ENCODE data around the gene CSRNP3.

CSRNP3 gene

DNA sequence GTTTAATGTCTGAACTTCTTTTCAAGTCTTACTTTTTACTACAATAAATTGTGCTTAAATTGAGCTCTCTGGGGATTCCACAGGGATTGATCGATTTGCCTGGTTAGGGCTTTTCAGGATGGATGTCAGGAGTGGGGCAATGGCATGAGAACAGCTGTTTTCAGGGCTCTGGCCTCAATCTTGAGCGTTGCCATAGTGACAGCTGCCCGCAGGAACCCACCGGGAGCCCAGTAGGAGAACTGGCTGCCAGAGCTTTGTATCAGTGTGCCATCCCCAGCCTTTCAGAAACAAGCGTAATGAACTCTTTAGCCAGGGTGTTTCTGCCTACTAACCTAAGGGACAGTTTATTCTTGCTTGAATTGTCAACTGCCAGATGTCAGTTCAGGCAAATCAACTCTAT is 231.0 kb downstream of the CSRNP3 start:
- H3K4me3 Mint-ChIP-seq: no peak overlapping the region
- H3K9me3 Mint-ChIP-seq: no peaks in the 10 kb centered on the region
- H3K27ac Mint-ChIP-seq: no peak overlapping the region
- ATAC-seq (no peak), DNase-seq (no peak)
- no peaks in the 10 kb centered on the region for H3K36me3 Mint-ChIP-seq (ENCODE audit: low read depth)
- peaks cover 9% of the 10 kb centered on the region for H3K27me3 Mint-ChIP-seq
- no peaks in the 10 kb centered on the region for H3K4me1 Mint-ChIP-seq

DNA sequence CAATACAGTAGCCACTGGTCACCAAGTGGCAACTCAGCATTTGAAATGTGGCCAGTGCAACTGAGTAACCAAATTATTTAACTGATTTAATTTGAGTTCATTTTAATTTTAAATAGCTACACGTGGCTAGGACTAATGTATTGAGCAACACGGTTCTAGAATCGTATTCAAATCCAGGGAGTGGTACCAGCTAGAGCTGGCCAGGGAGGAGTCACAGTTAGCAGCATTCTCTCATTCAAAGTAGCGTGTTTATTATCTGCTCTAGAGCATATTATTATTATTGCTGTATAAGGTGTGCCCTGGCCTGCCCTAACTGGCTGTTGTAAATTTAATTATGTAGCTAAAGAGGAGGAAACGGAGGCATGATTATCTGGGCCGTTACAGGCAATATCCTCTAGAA is 231.6 kb downstream of the CSRNP3 start:
- H3K4me1 Mint-ChIP-seq: no peaks in the 10 kb centered on the region
- no peak for ATAC-seq

DNA sequence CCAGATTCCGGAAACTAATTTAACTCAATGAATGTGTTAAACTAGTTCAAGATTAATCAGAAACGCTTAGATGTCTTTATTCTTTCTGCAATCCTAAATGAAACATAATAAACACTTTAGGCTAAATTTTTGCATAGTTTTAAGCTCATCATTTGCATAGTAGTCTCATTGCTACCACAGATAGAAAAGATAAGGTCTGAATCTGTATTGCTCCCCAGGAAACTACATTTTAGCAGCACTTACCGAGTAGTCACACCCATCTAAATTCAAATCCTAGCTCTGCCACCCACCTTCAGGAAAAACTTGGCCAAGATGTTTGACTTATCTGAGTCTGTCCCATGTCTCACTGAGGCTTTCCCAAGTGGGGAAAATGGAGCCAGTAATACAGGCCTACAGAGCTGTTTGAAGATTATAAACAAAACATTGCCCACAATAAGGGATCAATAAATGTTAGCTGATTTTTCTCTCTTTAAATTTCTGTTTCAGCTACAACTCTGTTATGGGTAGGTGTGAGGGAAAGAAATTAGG is 237.5 kb downstream of the CSRNP3 start:
- H3K27me3 Mint-ChIP-seq: no peaks in the 10 kb centered on the region
- DNase-seq (no peak), ATAC-seq (no peak)
- no peak overlapping the region for H3K27ac Mint-ChIP-seq
- no peak overlapping the region for H3K4me3 Mint-ChIP-seq
- H3K36me3 Mint-ChIP-seq (ENCODE audit: low read depth): no peaks in the 10 kb centered on the region
- no peaks in the 10 kb centered on the region for H3K9me3 Mint-ChIP-seq
- H3K4me1 Mint-ChIP-seq: no peaks in the 10 kb centered on the region

More for the DNA sequence above, 231.6 kb downstream of the CSRNP3 start:
- DNase-seq: no peak
- H3K36me3 Mint-ChIP-seq (ENCODE audit: low read depth): no peaks in the 10 kb centered on the region
- H3K9me3 Mint-ChIP-seq: no peaks in the 10 kb centered on the region
- H3K4me3 Mint-ChIP-seq: no peak overlapping the region
- peaks cover 9% of the 10 kb centered on the region for H3K27me3 Mint-ChIP-seq
- no peak overlapping the region for H3K27ac Mint-ChIP-seq

DNA sequence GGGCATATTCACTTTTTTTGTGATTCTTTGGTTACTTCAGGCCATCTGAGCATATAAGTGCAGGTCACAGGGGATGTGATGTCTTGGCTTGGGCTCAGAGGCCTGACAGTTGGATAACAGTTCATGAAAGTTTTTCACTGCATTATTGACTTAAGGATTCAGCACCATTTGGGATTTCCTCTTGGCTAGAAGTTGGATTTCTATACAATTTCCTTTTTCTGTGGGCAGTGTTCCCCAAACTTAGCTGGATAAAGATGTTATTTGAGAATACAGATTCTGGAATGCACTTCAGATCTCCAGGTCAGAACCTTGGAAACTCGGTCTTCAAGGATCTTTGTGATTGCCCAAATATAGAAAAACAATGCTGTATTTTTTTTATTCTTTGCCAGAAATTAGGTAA is 246.6 kb downstream of the CSRNP3 start:
- no peaks in the 10 kb centered on the region for H3K4me1 Mint-ChIP-seq

DNA sequence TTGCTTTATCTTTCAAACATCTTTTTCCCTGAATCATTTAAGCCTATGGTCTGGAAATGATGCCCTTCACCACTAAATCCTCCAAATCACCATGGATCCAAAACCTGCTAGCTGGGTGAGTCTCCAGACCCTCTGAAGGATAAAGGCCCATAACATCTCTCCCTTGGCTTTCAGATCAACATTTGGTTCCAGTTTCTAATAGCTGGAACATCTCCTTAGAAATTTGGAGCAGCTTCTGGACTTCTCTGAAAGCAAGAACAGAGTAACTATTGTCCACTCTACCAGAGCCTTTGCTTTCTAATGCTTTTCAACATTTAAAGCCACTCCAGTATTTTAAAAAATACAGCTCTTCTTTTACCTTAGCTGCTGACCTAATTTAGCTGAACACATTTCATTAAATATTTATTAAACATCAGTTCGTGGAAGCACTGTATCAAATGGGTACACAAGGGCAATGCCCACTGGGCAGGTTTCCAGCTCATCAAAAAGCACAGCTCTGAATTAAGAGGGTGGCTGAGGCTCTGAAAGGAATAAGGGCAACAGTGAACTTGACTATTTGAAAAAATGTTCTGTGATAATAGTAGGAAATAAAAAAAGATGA is 249.2 kb downstream of the CSRNP3 start:
- peaks cover 12% of the 10 kb centered on the region for H3K27me3 Mint-ChIP-seq

More for the DNA sequence above, 246.6 kb downstream of the CSRNP3 start:
- Mint-ChIP-seq H3K36me3 (ENCODE audit: low read depth) (no peaks in the 10 kb centered on the region), H3K4me3 (no peak overlapping the region), H3K27ac (no peak overlapping the region), H3K27me3 (peaks cover 5% of the 10 kb centered on the region), H3K9me3 (no peaks in the 10 kb centered on the region)
- DNase-seq (no peak), ATAC-seq (no peak)

DNA sequence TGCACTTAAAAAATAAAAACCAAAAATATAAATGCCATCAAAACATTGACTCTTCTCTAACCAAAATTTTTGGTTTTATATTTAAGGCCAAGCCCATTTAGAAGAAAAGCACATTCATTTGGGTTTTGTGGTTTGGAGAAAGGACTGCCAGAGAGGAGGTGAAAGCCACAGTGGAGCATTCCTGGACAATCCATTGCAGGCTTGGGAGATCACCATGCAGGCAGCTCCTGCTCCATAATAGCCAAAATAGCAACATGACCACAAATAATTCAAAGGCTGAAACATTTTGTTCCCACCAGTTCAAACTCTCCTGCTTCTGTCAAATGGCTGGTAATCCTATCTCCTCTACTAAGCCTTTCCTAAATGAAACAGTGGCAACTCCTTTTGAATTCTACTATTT is 251.0 kb downstream of the CSRNP3 start:
- Mint-ChIP-seq H3K4me3 (no peak overlapping the region), H3K27me3 (peaks cover 13% of the 10 kb centered on the region), H3K9me3 (no peaks in the 10 kb centered on the region), H3K27ac (no peak overlapping the region), H3K36me3 (ENCODE audit: low read depth) (no peaks in the 10 kb centered on the region), H3K4me1 (peaks cover 4% of the 10 kb centered on the region)
- DNase-seq (no peak), ATAC-seq (no peak)

More for the DNA sequence above, 249.2 kb downstream of the CSRNP3 start:
- Mint-ChIP-seq H3K27ac (no peak overlapping the region), H3K36me3 (ENCODE audit: low read depth) (no peaks in the 10 kb centered on the region), H3K4me3 (no peak overlapping the region), H3K4me1 (no peaks in the 10 kb centered on the region), H3K9me3 (no peaks in the 10 kb centered on the region)
- no peak for DNase-seq
- no peak for ATAC-seq

DNA sequence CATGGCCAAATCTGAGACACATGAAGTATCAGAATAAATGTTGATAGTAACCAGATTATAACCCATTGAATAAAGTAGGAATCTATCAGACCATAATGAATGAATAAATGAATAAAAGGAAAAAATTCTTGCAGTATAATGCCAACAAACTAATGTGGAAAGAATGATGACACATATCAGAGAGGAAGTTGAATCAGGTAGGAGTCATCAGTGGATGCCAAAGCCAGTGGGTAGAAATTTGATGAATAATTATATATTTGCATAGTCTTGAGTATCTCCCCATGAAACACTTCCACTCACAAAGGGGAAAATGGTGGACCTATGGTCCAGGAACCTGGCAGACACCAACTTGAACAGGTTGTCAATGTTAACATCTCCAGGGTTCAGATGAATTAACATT is 255.9 kb downstream of the CSRNP3 start:
- Mint-ChIP-seq H3K9me3 (no peaks in the 10 kb centered on the region), H3K27me3 (peaks cover 10% of the 10 kb centered on the region), H3K4me1 (peaks cover 4% of the 10 kb centered on the region), H3K36me3 (ENCODE audit: low read depth) (no peaks in the 10 kb centered on the region), H3K27ac (peak overlapping the region; percentile 41), H3K4me3 (no peak overlapping the region)
- DNase-seq: no peak
- ATAC-seq: peak; percentile 84
